T1000 (cell line): ENCODE results near the gene C2orf80.
"Not testable (repeated sequence)": the region's sequence is repeated elsewhere in the genome, so short reads cannot be mapped to it uniquely, and the experiment has no call there.

Experiments used
- DNase-seq: peaks from one replicate; lab custom pipeline; 2025; ENCODE audit warnings: mixed read lengths; lab: John Stamatoyannopoulos, UW

The C2orf80 gene

DNA sequence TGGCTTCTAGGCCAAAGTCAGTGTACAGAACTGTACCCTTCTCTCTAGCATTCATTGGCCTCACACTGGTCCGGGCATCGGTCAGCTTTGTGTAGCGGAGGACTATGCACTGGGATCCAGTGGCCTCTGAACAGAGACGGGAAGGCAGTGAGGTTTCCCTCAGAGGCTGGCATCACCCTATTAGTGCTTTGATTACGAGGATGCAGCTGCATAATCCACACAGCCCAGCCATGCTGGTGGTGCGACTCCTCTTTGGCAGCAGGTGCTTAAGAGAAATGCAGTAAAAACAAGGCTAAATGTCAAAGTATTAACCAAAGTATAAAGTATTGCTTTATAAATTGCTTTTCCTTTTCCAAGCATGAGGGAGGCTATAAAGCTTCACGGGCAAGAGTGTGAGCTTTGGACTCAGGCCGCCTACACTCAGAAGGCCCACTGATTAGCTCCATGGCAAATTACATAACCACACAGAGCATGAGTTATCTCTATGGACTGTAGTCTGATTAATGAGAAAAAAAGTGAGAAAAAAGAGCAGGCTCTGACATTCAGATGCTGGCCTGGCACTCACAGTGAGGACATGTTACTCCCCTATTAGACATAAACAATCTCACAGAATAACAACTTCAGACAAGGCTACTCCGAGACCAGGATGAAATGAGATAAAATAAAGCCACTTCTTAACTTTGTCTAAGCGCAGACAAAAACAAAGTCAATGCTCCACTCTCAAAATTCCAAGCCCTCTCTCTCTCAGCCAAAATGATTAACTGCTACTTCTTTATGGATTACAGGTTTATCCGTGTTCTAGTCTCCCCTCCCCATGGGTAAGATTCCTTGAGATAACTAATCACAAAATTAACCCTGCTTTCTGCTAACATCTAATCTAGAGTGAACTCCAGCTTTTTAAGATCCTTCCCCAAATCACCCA lies 53.8 kb downstream of the C2orf80 start:
- DNase-seq, result no peak

DNA sequence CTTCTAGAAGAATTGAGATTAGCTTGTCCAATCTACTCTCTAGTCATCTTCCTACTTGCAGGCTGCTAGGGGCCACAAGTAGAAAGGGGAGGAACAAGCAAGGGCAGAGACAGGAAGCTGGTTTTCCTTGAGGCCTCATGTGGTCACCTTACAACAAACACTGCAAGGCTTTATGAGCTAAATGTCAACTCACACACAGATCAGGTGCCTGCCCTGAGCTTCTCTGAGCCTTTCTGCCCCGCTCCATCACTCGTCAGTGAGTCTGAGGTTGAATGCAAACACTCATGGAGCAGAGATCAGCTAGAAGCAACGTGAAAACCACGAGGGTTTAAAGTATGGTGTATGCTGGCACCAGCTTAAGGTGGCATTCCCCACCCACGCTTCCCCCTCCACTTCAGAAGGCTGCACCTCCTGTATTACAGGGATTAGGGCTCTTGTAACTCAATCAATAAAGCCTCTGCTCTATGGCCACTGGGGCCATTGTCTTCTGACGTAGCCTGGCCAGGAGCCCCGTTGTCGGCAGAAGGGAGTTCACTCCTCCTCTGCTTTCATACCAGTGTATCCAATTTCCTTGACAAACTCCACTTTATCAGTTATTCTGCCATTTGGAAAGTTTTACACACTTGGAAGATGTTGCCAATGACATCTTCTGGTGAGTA lies 54.8 kb downstream of the C2orf80 start:
- DNase-seq, result no peak

DNA sequence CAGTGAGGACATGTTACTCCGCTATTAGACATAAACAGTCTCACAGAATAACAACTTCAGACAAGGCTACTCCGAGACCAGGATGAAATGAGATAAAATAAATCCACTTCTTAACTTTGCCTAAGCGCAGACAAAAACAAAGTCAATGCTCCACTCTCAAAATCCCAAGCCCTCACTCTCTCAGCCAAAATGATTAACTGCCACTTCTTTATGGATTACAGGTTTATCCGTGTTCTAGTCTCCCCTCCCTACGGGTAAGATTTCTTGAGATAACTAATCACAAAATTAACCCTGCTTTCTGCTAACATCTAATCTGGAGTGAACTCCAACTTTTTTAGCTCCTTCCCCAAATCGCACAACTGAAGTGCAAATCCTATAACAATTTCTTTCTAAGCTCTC lies 59.1 kb downstream of the C2orf80 start:
- DNase-seq, result no peak

DNA sequence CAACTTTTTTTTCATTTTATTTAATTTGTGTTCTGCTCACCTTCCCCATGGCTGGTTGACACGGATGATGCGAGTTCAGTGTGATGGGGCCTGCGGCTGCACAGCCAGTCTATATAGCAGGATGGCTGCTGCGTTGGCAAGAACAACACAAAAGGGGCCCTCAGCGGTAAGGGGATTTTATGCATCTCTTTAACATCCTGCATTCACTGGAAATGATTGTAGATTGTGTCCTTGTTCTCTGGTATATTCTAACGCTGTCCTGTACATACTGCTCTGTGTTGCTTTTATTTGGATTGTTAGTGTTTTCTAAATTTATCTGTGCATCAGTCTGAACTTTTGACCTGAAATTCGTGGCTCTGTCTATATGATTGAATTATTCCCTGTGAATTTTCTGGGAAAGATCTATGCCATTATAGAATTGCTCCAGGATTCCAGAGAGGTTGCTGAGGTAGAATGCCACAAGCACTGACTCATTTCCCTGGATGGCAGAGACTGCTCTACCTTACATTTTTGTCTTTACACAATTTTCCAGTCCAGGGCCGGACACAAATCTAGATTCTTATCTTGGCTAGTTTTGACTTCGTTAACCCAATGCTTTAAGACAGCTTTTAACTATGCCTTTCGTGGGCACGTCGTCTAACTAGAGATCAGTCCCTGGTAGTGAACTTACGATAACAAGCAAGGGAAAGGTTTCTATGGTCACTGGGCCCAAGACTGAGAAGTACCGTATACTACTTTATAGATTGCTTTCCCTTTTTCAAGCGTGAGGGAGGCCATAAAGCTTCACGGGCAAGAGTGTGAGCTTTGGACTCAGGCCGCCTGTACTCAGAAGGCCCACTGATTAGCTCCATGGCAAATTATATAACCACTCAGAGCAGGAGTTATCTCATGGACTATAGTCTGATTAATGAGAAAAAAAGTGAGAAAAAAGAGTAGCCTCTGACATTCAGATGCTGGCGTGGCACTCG lies 59.8 kb downstream of the C2orf80 start, which contains the start of gene CRYGC:
Gene CRYGC, minus strand, starts transcription at position 85 of the 968 bp plus-strand sequence. Its CDS starts 36 bp downstream, at position 49.
- no peak for DNase-seq

DNA sequence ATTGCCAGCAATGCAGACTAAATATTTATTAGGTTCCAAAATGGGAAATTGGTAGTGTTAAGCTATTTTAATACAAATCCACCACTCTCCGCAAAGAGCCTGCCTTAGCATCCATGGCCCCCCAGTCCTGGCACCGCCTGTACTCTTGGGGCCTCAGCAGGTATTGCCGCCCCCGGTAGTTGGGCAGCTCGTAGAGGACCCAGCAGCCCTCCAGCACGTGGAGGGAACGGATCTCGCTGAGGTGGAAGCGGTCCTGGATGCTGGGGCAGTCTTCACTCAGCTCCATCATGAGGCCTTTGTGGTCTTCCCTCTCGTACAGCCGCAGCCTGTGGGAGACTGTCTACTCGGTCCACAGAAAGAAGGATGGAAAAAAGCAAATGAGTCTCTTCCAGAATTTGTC lies 61.7 kb downstream of the C2orf80 start:
- no peak for DNase-seq

DNA sequence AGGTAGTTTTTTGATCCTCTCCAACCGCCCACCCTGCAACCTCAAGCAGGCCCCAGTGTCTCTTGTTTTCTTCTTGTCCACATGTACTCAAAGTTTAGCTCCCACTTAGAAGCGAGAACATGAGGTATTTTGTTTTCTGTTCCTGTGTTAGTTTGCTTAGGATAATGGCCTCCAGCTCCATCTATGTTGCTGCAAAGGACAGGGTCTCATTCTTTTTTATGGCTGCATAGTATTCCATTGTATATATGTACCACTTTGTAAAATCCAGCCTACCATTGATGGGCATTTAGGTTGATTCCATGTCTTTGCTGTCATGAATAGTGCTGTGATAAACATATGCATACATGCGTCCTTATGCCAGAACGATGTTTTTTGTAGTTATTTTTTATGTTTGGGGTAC lies 62.7 kb downstream of the C2orf80 start:
- no peak for DNase-seq

DNA sequence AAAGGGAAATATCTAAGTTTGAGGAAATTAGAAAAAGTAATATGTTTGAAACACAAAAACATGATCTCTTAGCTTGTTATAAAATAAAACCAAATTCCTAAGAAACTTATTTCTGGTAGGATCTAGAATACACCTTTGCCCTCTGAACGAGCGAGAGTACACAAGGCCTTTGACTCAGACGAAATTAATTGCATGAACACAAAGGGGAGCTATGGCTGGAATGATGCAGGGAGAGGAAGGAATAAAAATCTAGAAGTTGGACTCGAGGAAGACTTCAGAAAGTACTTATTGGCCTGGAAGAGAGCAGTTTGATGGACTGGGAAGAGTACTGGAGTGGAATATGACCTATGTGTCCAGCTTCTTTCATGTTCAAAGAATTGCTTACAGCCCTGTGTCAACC lies 64.6 kb downstream of the C2orf80 start:
- no peak for DNase-seq

DNA sequence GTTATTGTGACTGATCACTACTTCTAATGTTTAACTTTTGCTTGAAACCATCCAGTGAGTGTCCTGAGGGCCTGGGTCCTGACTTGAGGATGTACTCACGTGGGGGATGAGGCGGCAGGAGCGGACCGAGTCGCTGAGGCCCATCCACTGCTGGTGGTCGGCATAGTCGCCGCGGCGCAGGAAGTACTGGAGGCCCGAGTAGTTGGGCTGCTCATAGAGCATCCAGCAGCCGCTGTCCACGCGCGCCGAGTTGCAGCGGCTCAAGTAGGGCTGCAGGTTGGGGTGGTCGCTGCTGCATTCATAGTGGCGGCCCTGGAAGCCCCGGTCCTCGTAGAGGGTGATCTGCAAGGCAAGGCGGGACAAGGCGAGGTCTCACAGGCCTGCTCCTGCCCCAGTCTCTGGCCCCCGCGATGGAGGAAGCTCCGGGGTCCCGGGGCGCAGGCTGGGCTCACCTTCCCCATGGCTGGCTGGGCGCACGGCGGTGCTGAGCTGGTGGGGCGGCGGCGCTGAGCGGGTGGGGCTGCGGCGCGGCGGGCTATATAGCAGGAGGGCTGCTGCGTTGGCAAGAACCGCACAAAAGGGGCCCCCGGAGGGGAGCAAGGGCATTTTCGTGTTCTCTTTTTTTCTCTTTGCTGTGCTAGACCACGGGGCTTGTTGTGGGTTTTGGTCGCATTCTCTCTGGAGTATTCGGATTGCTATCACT lies 65.7 kb downstream of the C2orf80 start, which contains the start of gene CRYGD:
Gene CRYGD, minus strand, starts transcription at position 512 of the 703 bp plus-strand sequence. Its CDS starts 51 bp downstream, at position 461.
- not testable (repeated sequence) for DNase-seq

DNA sequence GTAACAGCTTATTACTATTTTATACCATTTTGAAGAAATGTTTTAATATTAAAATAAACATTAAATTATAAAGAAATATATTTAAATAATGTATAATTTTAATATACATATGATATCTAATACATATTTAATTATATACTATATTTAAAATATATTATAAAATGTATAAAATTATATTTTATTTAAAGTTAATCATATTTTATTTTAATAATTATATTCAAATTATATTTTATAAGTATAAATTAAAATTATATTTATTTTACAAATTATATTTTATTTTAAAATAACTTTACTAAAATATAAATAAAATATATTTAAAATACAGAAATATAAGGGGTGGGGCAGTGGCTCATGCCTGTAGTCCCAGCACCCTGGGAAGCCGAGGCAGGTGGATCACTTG lies 67.6 kb downstream of the C2orf80 start:
- DNase-seq, result no peak

DNA sequence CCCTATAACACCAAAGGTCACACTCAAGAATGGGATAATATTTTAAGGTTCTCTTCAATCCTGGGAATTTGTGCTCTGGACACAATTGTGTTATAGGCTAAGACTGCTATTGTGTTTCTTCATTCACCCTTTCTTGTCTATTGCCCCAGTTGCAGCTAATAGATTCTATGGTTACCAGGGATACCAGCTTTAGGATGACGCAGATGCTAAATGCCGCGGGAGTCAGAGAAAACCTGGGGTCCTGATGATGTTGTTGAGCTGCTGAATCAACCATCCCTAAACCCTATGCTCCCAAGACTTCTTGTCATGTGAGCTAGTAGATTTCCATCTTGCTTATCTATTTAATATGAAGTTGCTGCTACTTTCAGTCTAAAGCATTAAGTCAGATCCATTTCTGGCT lies 70.9 kb downstream of the C2orf80 start:
- DNase-seq, result no peak

DNA sequence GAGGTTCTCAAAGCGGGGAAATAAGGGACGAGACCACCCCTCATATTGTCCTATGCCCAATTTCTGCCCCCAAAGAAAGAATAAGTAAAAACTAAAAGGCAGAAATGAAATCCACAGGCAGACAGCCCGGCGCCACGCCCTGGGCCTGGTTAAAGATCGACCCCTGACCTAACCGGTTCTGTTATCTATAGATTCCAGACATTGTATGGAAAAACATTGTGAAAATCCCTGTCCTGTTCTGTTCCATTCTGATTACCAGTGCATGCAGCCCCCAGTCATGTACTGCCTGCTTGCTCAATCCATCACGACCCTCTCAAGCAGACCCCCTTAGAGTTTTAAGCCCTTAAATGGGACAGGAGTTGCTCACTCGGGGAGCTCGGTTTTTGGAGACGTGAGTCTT lies 72.4 kb downstream of the C2orf80 start:
- not testable (repeated sequence) for DNase-seq
